K562 (cell line): ENCODE measurements around the gene ARSD. TPM values are rescaled to one million over a fixed set of nuclear protein-coding genes. Genes with fewer than 3 reads are reported as not detected.

Experiments used
- HDAC3 ChIP-seq: fragments of 450-650 bp; IDR thresholded peaks from 2 replicates; pipeline ENCODE4 v1.6.1; 2018; ENCODE audit warnings: borderline replicate concordance, mild to moderate bottlenecking, moderate library complexity; ENCODE audit not compliant: partially characterized antibody
- HES1 ChIP-seq: fragments of 450-650 bp; IDR thresholded peaks from 2 replicates; pipeline ENCODE4 v1.6.1; 2016; ENCODE audit warnings: low read depth, mild to moderate bottlenecking, moderate library complexity
- HNRNPH1 ChIP-seq: fragments of 200-400 bp; formaldehyde crosslinking; optimal IDR thresholded peaks from 2 replicates; pipeline ENCODE3; 2017; ENCODE audit warnings: low read depth, mild to moderate bottlenecking, low read length, moderate library complexity
- MECOM ChIP-seq: fragments of 250-450 bp; sonication (Bioruptor Pico); IDR thresholded peaks from 2 replicates; pipeline ENCODE4 v1.8.0; 2022; ENCODE audit warnings: inconsistent platforms
- MXI1 ChIP-seq: IDR thresholded peaks from 2 replicates; pipeline ENCODE4 v1.6.1; 2011; ENCODE audit warnings: low read depth, mild to moderate bottlenecking, improper control_type of control experiment, low read length
- NELFE ChIP-seq: IDR thresholded peaks from 2 replicates; pipeline ENCODE4 v1.6.1; 2011; ENCODE audit warnings: mild to moderate bottlenecking; ENCODE audit not compliant: insufficient read depth, insufficient read length
- SAP30 ChIP-seq: fragments of 200-600 bp; sonication (generic); IDR thresholded peaks from 2 replicates; pipeline ENCODE4 v1.6.1; 2012; ENCODE audit warnings: borderline replicate concordance, low read depth, mild to moderate bottlenecking, moderate library complexity, low read length, control low read depth, inconsistent platforms; ENCODE audit not compliant: insufficient read depth, poor library complexity, severe bottlenecking
- USF2 ChIP-seq: sonication (generic); formaldehyde crosslinking; IDR thresholded peaks from 2 replicates; pipeline ENCODE4 v1.5.0; 2020; ENCODE audit warnings: missing genetic modification reagents
- YY1 ChIP-seq, 3 experiments: IDR thresholded peaks; 2 replicates each; pipeline ENCODE4 v1.6.1; 2011; ENCODE audit warnings: low read length in 2 of 3, mild to moderate bottlenecking in 2 of 3, moderate library complexity in 2 of 3, borderline replicate concordance in 1 of 3, control low read depth in 1 of 3, low read depth in 1 of 3; ENCODE audit not compliant: insufficient read depth in 3 of 3, insufficient replicate concordance in 2 of 3, control insufficient read depth in 1 of 3, insufficient read length in 1 of 3; ENCODE audit errors: extremely low read depth in 1 of 3
- ZNF589 ChIP-seq: fragments of 200-800 bp; sonication (Bioruptor generic); IDR thresholded peaks from 2 replicates; pipeline ENCODE4 v1.6.1; 2016; ENCODE audit warnings: low read depth, missing genetic modification characterization, missing compliant biosample characterization
- polyA plus RNA-seq, 8 experiments: library from polyadenylated mRNA; depleted of rRNA in 4 of 8; stranded (reverse) in 5 of 8; unstranded in 3 of 8; fragments of >200 nt; fragmentation: Nextera tagmentation in 2 of 8; fragmentation: Illumina TruSeq in 1 of 8; extraction: Ambion mirVana in 2 of 8; extraction: Trizol in 1 of 8; gene quantifications; 2 replicates each; pipeline versions ENCODE4 v1.2.1 to v1.2.3, GENCODE V29; 2011 to 2014; ENCODE audit warnings: inconsistent platforms in 1 of 8, missing spikeins in 1 of 8
- total RNA-seq, 7 experiments: library from RNA; depleted of rRNA in 6 of 7; stranded (reverse); fragments of >200 nt in 6 of 7; fragmentation: Illumina TruSeq in 2 of 7; extraction: Trizol in 2 of 7; gene quantifications; 2 replicates each; pipeline versions ENCODE4 v1.2.1 to v1.2.3, GENCODE V29; 2011 to 2021; ENCODE audit warnings: low replicate concordance in 1 of 7
- TF ChIP-seq, protein P1 (sequence below): fragments of 450-650 bp; IDR thresholded peaks from 2 replicates; pipeline ENCODE4 v1.6.1; 2016; ENCODE audit warnings: mild to moderate bottlenecking, moderate library complexity
- TF ChIP-seq, protein P2 (sequence below): fragments of 450-650 bp; formaldehyde crosslinking; IDR thresholded peaks from 2 replicates; pipeline ENCODE4 v1.4.0; 2022; ENCODE audit warnings: mild to moderate bottlenecking, moderate library complexity

ARSD gene
- total and polyA plus RNA-seq, 9 of the 15 experiments (the other 6 are each of a cell fraction or from before 2014, with no cell fraction given): 0.05 to 0.23 (median 0.09) TPM; not detected in 1

- TF ChIP-seq USF2 (CRISPR knock-in tag) (no peak), SAP30 (no peak), HNRNPH1 (no peak), MXI1 (no peak), ZNF589 (CRISPR knock-in tag) (no peak), YY1 (IDR thresholded peaks at IDR 0.05; ENCODE audit: borderline replicate concordance in 1 of 3, control insufficient read depth in 1 of 3, extremely low read depth in 1 of 3, insufficient read depth in 3 of 3, insufficient read length in 1 of 3, insufficient replicate concordance in 2 of 3, low read depth in 1 of 3, low read length in 2 of 3) (peak in 1 of 3 experiments; percentile 41), HES1 (no peak), HDAC3 (no peak), NELFE (no peak), MECOM (CRISPR knock-in tag) (no peak)
- TF ChIP-seq, protein P1, sequence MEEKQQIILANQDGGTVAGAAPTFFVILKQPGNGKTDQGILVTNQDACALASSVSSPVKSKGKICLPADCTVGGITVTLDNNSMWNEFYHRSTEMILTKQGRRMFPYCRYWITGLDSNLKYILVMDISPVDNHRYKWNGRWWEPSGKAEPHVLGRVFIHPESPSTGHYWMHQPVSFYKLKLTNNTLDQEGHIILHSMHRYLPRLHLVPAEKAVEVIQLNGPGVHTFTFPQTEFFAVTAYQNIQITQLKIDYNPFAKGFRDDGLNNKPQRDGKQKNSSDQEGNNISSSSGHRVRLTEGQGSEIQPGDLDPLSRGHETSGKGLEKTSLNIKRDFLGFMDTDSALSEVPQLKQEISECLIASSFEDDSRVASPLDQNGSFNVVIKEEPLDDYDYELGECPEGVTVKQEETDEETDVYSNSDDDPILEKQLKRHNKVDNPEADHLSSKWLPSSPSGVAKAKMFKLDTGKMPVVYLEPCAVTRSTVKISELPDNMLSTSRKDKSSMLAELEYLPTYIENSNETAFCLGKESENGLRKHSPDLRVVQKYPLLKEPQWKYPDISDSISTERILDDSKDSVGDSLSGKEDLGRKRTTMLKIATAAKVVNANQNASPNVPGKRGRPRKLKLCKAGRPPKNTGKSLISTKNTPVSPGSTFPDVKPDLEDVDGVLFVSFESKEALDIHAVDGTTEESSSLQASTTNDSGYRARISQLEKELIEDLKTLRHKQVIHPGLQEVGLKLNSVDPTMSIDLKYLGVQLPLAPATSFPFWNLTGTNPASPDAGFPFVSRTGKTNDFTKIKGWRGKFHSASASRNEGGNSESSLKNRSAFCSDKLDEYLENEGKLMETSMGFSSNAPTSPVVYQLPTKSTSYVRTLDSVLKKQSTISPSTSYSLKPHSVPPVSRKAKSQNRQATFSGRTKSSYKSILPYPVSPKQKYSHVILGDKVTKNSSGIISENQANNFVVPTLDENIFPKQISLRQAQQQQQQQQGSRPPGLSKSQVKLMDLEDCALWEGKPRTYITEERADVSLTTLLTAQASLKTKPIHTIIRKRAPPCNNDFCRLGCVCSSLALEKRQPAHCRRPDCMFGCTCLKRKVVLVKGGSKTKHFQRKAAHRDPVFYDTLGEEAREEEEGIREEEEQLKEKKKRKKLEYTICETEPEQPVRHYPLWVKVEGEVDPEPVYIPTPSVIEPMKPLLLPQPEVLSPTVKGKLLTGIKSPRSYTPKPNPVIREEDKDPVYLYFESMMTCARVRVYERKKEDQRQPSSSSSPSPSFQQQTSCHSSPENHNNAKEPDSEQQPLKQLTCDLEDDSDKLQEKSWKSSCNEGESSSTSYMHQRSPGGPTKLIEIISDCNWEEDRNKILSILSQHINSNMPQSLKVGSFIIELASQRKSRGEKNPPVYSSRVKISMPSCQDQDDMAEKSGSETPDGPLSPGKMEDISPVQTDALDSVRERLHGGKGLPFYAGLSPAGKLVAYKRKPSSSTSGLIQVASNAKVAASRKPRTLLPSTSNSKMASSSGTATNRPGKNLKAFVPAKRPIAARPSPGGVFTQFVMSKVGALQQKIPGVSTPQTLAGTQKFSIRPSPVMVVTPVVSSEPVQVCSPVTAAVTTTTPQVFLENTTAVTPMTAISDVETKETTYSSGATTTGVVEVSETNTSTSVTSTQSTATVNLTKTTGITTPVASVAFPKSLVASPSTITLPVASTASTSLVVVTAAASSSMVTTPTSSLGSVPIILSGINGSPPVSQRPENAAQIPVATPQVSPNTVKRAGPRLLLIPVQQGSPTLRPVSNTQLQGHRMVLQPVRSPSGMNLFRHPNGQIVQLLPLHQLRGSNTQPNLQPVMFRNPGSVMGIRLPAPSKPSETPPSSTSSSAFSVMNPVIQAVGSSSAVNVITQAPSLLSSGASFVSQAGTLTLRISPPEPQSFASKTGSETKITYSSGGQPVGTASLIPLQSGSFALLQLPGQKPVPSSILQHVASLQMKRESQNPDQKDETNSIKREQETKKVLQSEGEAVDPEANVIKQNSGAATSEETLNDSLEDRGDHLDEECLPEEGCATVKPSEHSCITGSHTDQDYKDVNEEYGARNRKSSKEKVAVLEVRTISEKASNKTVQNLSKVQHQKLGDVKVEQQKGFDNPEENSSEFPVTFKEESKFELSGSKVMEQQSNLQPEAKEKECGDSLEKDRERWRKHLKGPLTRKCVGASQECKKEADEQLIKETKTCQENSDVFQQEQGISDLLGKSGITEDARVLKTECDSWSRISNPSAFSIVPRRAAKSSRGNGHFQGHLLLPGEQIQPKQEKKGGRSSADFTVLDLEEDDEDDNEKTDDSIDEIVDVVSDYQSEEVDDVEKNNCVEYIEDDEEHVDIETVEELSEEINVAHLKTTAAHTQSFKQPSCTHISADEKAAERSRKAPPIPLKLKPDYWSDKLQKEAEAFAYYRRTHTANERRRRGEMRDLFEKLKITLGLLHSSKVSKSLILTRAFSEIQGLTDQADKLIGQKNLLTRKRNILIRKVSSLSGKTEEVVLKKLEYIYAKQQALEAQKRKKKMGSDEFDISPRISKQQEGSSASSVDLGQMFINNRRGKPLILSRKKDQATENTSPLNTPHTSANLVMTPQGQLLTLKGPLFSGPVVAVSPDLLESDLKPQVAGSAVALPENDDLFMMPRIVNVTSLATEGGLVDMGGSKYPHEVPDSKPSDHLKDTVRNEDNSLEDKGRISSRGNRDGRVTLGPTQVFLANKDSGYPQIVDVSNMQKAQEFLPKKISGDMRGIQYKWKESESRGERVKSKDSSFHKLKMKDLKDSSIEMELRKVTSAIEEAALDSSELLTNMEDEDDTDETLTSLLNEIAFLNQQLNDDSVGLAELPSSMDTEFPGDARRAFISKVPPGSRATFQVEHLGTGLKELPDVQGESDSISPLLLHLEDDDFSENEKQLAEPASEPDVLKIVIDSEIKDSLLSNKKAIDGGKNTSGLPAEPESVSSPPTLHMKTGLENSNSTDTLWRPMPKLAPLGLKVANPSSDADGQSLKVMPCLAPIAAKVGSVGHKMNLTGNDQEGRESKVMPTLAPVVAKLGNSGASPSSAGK: peak; percentile 35; the same call in 1 of the 2 replicates
- TF ChIP-seq, protein P2, sequence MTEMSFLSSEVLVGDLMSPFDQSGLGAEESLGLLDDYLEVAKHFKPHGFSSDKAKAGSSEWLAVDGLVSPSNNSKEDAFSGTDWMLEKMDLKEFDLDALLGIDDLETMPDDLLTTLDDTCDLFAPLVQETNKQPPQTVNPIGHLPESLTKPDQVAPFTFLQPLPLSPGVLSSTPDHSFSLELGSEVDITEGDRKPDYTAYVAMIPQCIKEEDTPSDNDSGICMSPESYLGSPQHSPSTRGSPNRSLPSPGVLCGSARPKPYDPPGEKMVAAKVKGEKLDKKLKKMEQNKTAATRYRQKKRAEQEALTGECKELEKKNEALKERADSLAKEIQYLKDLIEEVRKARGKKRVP (CRISPR knock-in tag): no peak
Measured at GRCh38 chrX:2917767-2918166, 11.4 kb downstream of the ARSD start (continued).
